Choroid plexus epithelial cell (primary cell): ENCODE data around the gene FLACC1.

ENCODE experiments used
- DNase-seq: peaks from one replicate; pipeline ENCODE4 v3.0.0-alpha.2; 2010; ENCODE audit warnings: low read depth
- H3K4me3 ChIP-seq: 2 replicates; pipeline ENCODE4 v1.5.1; 2011; ENCODE audit warnings: low read depth, mild to moderate bottlenecking, control low read depth, low read length, moderate library complexity
- TF ChIP-seq, protein P1 (sequence below): conservative IDR thresholded peaks from 2 replicates; pipeline ENCODE4 v1.5.1; 2011; ENCODE audit warnings: low read depth, mild to moderate bottlenecking, control low read depth, inconsistent platforms, low read length, moderate library complexity

FLACC1 gene

DNA sequence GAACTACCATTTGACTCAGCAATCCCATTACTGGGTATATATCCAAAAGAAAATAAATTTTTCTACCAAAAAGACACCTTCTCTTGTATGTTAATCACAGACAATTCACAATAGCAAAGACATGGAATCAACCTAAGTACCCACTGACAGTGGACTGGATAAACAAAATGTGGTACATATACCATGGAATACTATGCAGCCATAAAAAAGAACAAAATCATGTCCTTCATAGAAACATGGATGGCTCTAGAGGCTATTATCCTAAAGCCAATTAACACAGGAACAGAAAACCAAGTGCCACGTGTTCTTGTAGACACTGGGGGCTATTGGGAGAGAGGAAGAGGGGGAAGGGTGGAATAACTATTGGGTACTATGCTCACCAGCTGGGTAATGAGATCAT is 27.7 kb downstream of the FLACC1 start:
- H3K4me3 ChIP-seq, result no peak overlapping the region
- no peak for DNase-seq
- TF ChIP-seq, protein P1, sequence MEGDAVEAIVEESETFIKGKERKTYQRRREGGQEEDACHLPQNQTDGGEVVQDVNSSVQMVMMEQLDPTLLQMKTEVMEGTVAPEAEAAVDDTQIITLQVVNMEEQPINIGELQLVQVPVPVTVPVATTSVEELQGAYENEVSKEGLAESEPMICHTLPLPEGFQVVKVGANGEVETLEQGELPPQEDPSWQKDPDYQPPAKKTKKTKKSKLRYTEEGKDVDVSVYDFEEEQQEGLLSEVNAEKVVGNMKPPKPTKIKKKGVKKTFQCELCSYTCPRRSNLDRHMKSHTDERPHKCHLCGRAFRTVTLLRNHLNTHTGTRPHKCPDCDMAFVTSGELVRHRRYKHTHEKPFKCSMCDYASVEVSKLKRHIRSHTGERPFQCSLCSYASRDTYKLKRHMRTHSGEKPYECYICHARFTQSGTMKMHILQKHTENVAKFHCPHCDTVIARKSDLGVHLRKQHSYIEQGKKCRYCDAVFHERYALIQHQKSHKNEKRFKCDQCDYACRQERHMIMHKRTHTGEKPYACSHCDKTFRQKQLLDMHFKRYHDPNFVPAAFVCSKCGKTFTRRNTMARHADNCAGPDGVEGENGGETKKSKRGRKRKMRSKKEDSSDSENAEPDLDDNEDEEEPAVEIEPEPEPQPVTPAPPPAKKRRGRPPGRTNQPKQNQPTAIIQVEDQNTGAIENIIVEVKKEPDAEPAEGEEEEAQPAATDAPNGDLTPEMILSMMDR, result no peak

DNA sequence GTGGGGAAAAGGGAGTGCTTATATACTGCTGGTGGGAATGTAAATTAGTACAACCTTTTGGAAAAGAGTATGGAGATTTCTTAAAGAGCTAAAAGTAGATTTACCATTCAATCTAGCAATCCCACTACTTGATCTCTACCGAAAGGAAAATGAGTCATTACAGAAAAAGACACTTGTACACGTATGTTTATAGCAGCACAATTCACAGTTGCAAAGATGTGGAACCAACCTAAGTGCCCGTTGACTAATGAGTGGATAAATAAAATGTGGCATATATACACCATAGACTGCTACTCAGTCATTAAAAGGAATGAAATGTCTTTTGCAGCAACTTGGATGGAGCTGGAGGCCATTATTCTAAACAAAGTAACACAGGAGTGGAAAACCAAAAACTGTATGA is 29.5 kb downstream of the FLACC1 start:
- no peak overlapping the region for H3K4me3 ChIP-seq
- TF ChIP-seq, protein P1, result no peak

DNA sequence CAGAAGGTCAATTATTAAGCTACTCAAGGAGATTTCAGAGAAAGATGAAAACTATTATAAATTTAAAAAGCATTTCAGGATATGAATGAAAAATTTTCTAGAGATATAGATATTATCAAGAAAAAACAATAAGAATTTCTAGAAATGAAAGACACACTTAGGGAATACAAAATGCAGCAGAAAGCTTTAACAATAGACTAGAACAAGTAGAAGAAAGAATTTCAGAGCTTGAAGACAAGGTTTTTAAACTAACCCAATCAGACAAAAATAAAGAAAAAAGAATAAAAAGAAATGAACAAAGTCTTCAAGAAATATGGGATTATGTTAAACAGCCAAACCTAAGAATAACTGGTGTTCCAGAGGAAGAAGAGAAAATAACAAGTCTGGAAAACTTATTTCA is 34.4 kb downstream of the FLACC1 start:
- DNase-seq, result no peak
- TF ChIP-seq, protein P1, result no peak

More for the DNA sequence above, 29.5 kb downstream of the FLACC1 start:
- DNase-seq, result no peak

DNA sequence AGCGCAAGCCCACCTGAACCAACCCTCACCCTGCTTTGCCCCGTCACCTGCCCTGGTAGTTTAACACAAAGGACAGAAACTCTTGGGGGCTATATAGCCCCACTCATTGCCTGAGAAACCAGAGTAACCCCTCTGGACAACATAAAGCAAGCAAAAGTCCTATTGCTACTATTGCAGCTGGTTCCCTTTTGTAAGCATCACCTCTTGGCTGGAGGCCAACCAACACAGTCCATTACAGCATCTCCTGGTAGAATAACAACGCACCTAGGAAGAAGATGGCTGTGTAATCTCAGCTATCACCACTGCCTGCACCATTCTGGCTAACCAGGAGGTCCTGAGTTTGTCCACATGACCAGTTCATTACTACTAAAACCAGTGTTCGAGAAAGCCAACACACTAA is 36.4 kb downstream of the FLACC1 start:
- TF ChIP-seq, protein P1, result no peak
- H3K4me3 ChIP-seq, result no peak overlapping the region
- peak; percentile 34 for DNase-seq

More for the DNA sequence above, 34.4 kb downstream of the FLACC1 start:
- H3K4me3 ChIP-seq, result no peak overlapping the region

DNA sequence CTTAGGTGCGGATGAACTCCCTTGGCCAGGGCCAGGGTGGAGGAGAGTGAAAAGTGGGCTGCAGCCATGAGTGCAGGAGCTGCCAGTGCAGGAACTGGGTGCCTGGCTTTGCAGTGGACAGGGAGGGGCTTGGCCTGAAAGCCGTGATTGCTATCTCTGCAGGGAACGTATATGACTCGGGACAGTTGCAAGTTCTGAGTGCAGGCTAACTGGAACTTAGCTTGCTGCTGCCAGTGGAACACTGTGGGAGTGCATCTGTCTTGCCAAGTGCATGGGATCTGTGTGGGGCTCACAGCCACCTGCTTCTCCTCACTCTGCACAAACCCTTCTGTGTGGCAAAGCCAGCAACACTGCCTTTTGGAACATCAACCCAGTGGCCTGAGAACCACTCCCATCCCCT is 36.9 kb downstream of the FLACC1 start:
- TF ChIP-seq, protein P1, result no peak

DNA sequence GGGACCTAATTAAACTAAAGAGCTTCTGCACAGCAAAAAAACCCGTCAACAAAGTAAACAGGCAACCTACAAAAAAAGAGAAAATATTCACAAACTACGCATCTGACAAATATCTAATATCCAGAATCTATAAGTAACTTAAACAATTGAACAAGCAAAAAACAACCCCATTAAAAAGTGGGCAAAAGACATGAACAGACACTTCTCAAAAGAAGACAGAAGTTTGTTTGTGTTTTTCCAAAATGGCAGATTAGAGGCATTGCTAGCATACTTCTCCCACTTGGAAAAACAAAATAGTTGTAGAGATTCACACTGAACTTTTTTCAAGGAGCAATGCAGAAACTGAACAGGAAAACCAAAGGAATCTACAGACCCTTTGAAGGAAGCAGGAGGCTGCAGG is 37.6 kb downstream of the FLACC1 start:
- DNase-seq, result no peak
- no peak overlapping the region for H3K4me3 ChIP-seq
- TF ChIP-seq, protein P1, result no peak

More for the DNA sequence above, 36.9 kb downstream of the FLACC1 start:
- DNase-seq, result no peak
- no peak overlapping the region for H3K4me3 ChIP-seq

DNA sequence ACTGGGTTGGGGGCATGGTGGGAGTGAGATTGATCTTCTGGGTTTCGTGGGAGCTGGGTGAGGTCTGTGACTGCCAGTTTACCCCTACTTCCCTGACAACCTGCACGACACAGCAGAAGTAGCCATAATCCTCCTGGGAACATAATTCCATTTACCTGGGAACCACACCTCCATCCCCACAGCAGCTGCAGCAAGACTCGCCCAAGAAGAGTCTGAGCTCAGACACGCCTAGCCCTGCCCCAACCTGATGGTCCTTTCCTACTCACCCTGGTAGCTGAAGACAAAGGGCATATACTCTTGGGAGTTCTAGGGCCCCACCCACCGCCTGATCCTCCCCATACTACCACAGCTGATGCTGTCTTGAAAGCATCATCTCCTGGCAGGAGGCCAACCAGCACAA is 43.8 kb downstream of the FLACC1 start:
- no peak for DNase-seq
- no peak overlapping the region for H3K4me3 ChIP-seq
- TF ChIP-seq, protein P1, result no peak
